Subcutaneous abdominal adipose tissue (tissue), 5 donors: Measurements from ENCODE around the gene PDE7B.

Experiments
- H3K27ac ChIP-seq: one replicate; pipeline ENCODE4 v1.7.0; 2013; ENCODE audit warnings: low read depth, mild to moderate bottlenecking, inconsistent platforms, low read length, moderate library complexity
- H3K27me3 ChIP-seq, 5 donors: one replicate each; pipeline ENCODE4 v1.7.0; 2013; ENCODE audit warnings: low read length in 5 of 5, inconsistent platforms in 1 of 5; ENCODE audit not compliant: control insufficient read depth in 5 of 5, insufficient read depth in 4 of 5
- H3K36me3 ChIP-seq, 5 donors: one replicate each; pipeline ENCODE4 v1.7.0; 2013; ENCODE audit warnings: low read length in 5 of 5; ENCODE audit not compliant: control insufficient read depth in 5 of 5, insufficient read depth in 5 of 5
- H3K4me1 ChIP-seq, 5 donors: one replicate each; pipeline ENCODE4 v1.7.0; 2013; ENCODE audit warnings: low read length in 5 of 5, mild to moderate bottlenecking in 3 of 5, moderate library complexity in 1 of 5; ENCODE audit not compliant: control insufficient read depth in 5 of 5, insufficient read depth in 5 of 5
- H3K4me3 ChIP-seq, 5 donors: one replicate each; pipeline ENCODE4 v1.7.0; 2013; ENCODE audit warnings: low read length in 5 of 5, low read depth in 1 of 5
- H3K9ac ChIP-seq, 5 donors: one replicate each; pipeline ENCODE4 v1.7.0; 2013; ENCODE audit warnings: low read length in 5 of 5, mild to moderate bottlenecking in 4 of 5, moderate library complexity in 3 of 5
- H3K9me3 ChIP-seq, 5 donors: one replicate each; pipeline ENCODE4 v1.7.0; 2013; ENCODE audit warnings: low read length in 5 of 5; ENCODE audit not compliant: control insufficient read depth in 5 of 5
- donor health status: healthy.
- donor health status: healthy.
- donor health status: healthy.
- donor health status: healthy.
- donor health status: healthy.

The PDE7B gene

GRCh38 chr6:135839121-135839520 is 12.4 kb upstream of the PDE7B start:
- no peaks in the 10 kb centered on the region for H3K36me3 ChIP-seq
- H3K4me3 ChIP-seq, result no peak overlapping the region
- no peaks in the 10 kb centered on the region for H3K27me3 ChIP-seq

DNA sequence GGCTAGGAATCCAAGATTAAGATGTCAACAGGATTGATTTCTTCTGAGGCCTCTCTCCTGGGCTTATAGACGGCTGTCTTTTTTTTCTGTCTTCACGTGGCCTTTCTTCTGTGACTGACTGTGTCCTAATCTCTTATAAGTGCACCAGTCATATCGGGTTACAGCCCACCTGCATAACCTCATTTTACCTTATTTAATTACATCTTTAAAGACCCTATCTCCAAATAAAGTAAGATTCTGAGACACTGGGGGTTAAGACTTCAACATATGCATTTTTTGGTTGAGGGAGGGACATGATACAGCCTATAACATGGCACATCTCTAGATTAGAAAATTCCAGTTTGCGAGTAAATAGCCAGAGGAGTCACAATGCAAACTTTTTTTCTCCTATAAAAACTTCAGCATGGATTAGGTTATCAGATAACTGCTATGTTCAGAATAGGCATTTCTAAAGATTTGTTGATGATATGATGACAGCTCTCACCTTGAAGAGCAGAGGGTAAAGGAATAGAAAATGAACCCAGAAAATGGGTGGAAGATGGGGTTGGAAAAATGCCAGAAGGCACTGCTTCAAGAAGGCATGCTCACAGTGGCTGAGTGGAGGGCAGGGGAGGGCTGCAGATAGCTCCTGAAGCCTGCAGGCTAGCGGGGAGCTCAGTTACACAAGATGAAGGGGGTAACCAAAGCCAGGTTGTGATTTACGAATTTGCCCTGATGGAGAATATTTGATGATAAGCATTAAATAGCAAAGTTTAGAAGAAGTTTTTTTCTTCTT is 8.7 kb upstream of the PDE7B start:
- H3K27me3 ChIP-seq, result no peaks in the 10 kb centered on the region
- H3K9ac ChIP-seq, result no peak overlapping the region
- H3K9me3 ChIP-seq, result peaks cover 0 to 4% (median 0%) of the 10 kb centered on the region in 5 donors
- no peaks in the 10 kb centered on the region for H3K36me3 ChIP-seq
- no peak overlapping the region for H3K27ac ChIP-seq
- H3K4me3 ChIP-seq, result no peak overlapping the region
- no peaks in the 10 kb centered on the region for H3K4me1 ChIP-seq

More at GRCh38 chr6:135839121-135839520, 12.4 kb upstream of the PDE7B start:
- Histone ChIP-seq H3K4me1 (no peaks in the 10 kb centered on the region), H3K27ac (no peak overlapping the region), H3K9ac (no peak overlapping the region), H3K9me3 (peaks cover 0 to 4% (median 0%) of the 10 kb centered on the region in 5 donors)

DNA sequence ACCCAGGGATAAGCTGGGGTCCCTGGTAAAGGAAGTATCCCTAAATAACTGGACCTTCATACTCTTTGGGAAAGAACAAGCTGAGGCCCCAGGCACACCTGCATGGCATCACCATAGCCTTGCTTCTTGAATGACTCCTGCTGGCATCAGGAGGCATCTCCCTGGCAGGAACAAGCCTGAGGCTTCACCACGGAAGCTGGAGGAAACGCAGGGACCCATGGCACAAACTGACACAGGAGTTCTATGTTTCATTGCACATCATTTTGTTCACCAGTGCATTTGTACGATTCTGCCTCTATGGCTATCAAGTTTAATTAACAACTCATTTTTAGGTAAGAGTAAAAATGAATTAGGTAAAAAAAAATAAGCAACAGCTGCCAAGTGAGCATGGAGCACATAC is 619 bp upstream of the PDE7B start:
- H3K4me3 ChIP-seq, result no peak overlapping the region
- no peak overlapping the region for H3K27ac ChIP-seq

DNA sequence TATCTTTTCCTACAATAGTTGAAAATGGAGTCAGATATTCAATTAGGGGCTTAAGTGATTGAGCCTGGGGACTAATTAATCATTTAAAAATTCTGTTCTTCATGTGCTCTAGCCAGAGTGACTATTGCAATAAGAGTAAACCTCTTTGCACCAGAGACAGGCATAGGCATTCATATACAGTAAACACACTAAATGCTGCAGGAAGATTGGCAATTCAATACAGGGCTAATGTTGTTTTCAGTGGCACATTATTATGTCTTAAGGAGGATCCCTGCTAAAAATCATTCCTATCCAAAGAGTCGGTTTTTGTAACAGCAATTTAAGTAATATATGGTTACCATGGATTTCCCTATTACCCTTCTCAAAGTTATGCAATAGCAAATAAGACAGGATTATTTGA is 1.2 kb downstream of the PDE7B start:
- H3K4me3 ChIP-seq, result peak overlapping the region in 4 of 5 donors; percentile 40 to 62 (median 46)
- no peak overlapping the region for H3K27ac ChIP-seq
- peaks cover 3 to 24% (median 14%) of the 10 kb centered on the region in 5 donors for H3K4me1 ChIP-seq
- H3K27me3 ChIP-seq, result no peaks in the 10 kb centered on the region
- H3K9ac ChIP-seq, result no peak overlapping the region
- H3K36me3 ChIP-seq, result no peaks in the 10 kb centered on the region
- H3K9me3 ChIP-seq, result no peaks in the 10 kb centered on the region

More for the DNA sequence above, 619 bp upstream of the PDE7B start:
- Histone ChIP-seq H3K9ac (no peak overlapping the region), H3K36me3 (no peaks in the 10 kb centered on the region), H3K4me1 (peaks cover 3 to 24% (median 14%) of the 10 kb centered on the region in 5 donors), H3K27me3 (no peaks in the 10 kb centered on the region), H3K9me3 (no peaks in the 10 kb centered on the region)

- Histone ChIP-seq H3K4me3 (peak overlapping the region in 4 of 5 donors; percentile 40 to 62 (median 46)), H3K9me3 (no peaks in the 10 kb centered on the region), H3K27me3 (no peaks in the 10 kb centered on the region), H3K9ac (no peak overlapping the region), H3K36me3 (no peaks in the 10 kb centered on the region), H3K27ac (no peak overlapping the region), H3K4me1 (peaks cover 3 to 24% (median 14%) of the 10 kb centered on the region in 5 donors)
Observed at GRCh38 chr6:135853227-135853626, 1.7 kb downstream of the PDE7B start.

DNA sequence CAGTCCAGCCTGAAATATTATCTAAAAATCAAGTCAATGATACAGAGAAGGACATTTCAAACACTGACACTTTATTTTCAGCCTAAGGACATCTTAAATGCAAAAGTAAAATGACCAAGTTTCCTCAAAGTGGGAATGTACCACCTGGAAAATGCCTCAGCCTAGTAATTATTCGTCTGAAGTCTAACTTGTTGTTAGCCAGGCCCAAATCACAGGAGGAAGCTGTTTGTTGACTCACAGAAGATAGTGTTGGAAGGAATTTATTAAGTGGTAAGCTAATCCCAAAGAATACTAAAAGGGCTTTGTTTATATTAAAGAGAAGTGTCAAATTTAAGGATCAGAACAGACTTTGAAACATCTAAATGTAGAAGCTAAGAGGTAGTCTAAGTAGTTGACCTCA is 2.5 kb downstream of the PDE7B start:
- H3K9ac ChIP-seq, result no peak overlapping the region
- no peak overlapping the region for H3K27ac ChIP-seq
- H3K4me3 ChIP-seq, result no peak overlapping the region
- no peaks in the 10 kb centered on the region for H3K27me3 ChIP-seq
- H3K4me1 ChIP-seq, result peaks cover 3 to 24% (median 14%) of the 10 kb centered on the region in 5 donors
- no peaks in the 10 kb centered on the region for H3K9me3 ChIP-seq
- H3K36me3 ChIP-seq, result no peaks in the 10 kb centered on the region

GRCh38 chr6:135854799-135855198 is 3.3 kb downstream of the PDE7B start:
- Histone ChIP-seq H3K9ac (no peak overlapping the region), H3K27me3 (no peaks in the 10 kb centered on the region), H3K36me3 (no peaks in the 10 kb centered on the region), H3K9me3 (no peaks in the 10 kb centered on the region), H3K27ac (no peak overlapping the region), H3K4me1 (peaks cover 3 to 24% (median 14%) of the 10 kb centered on the region in 5 donors), H3K4me3 (no peak overlapping the region)

DNA sequence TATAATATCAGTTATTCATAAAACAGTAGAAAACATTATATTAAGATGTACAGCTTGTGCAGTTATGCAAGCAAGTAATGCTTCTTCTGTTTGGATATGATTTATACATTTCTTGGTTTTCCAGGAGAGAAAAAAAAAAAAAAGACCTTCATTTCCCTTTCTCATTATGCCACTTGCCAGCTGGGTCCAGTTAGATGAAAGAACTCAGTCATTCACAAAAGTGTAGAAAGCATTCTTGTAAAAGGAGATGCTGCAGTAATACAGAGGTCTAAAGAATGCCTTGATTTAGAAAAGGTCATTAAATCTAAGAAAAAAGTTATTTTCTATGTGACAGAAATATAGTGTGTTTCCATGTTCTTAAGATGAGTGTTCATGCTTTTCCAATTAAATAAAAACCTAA is 7.4 kb downstream of the PDE7B start:
- Histone ChIP-seq H3K4me1 (peaks cover 0 to 2% (median 0%) of the 10 kb centered on the region in 5 donors), H3K27me3 (no peaks in the 10 kb centered on the region), H3K4me3 (no peak overlapping the region), H3K9ac (no peak overlapping the region), H3K36me3 (no peaks in the 10 kb centered on the region), H3K27ac (no peak overlapping the region), H3K9me3 (no peaks in the 10 kb centered on the region)

DNA sequence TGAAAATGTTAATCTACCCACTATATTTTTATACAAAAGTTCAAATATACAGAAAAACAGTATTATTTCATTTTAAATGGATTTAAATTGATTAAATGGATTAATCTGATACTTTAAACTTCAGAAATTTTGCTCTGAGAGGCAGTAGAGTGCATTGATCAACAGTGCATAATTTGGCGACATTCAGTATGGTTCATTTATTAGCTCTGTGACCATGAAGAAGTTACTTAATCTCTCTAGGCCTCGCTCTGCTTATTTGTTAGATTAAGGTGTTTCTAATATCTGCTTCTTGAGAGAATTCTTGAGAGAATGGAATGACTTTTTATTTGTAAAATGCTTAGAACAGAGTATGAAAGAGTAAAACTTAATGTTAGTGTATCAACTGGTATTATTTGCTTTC is 8.9 kb downstream of the PDE7B start:
- Histone ChIP-seq H3K36me3 (no peaks in the 10 kb centered on the region), H3K4me3 (no peak overlapping the region), H3K4me1 (no peaks in the 10 kb centered on the region), H3K27me3 (no peaks in the 10 kb centered on the region), H3K9ac (no peak overlapping the region), H3K9me3 (peaks cover 0 to 4% (median 0%) of the 10 kb centered on the region in 5 donors), H3K27ac (no peak overlapping the region)

DNA sequence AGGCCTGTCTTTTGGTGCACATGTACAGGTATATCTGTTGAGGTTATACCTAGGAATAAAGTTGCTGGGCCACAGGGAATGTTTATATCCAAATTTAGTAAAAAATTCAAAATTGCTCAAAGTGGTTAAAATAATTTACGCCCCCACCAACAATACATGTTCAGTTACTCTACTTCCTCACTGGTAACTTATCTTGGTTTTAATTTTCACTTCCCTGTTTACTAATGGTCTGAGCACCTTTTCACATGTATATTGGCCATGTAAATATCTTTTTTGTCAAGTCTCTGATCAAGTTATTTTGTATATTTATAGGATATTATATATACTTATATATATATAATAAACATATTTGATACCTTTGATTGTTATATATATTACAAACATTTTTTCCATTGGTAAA is 9.7 kb downstream of the PDE7B start:
- H3K4me3 ChIP-seq, result no peak overlapping the region

More for the DNA sequence above, 9.7 kb downstream of the PDE7B start:
- Histone ChIP-seq H3K9me3 (peaks cover 0 to 4% (median 0%) of the 10 kb centered on the region in 5 donors), H3K9ac (no peak overlapping the region), H3K36me3 (no peaks in the 10 kb centered on the region), H3K27me3 (no peaks in the 10 kb centered on the region), H3K27ac (no peak overlapping the region), H3K4me1 (no peaks in the 10 kb centered on the region)
